Spleen (tissue), 7 donors: ENCODE data around the gene PITPNC1.

ENCODE experiments used
- POLR2AphosphoS5 ChIP-seq, 3 donors: sonication (generic); formaldehyde crosslinking; IDR thresholded peaks; one replicate each; pipeline ENCODE4 v1.5.1; 2017; ENCODE audit warnings: antibody characterized with exemption in 3 of 3
- TF ChIP-seq, protein P1 (sequence below), 11 experiments: fragments of 200-600 bp in 7 of 11; fragments of 450-650 bp in 4 of 11; sonication (generic) in 4 of 11; IDR thresholded peaks in 8 of 11; conservative IDR thresholded peaks in 3 of 11; 1 replicate in 7 of 11; 2 replicates in 4 of 11; pipeline versions ENCODE4 v1.4.0 to v1.8.0; 2016 to 2021; ENCODE audit warnings: antibody characterized with exemption in 11 of 11, inconsistent platforms in 4 of 11, mild to moderate bottlenecking in 1 of 11
- donor health status: DM: no; HTN: no; CAD: no; lungs with moderate emphysema.
- donor health status: DM: no; HTN: no; CAD: no.
- donor health status: DM: no; HTN: no; CAD: no.

DNA sequence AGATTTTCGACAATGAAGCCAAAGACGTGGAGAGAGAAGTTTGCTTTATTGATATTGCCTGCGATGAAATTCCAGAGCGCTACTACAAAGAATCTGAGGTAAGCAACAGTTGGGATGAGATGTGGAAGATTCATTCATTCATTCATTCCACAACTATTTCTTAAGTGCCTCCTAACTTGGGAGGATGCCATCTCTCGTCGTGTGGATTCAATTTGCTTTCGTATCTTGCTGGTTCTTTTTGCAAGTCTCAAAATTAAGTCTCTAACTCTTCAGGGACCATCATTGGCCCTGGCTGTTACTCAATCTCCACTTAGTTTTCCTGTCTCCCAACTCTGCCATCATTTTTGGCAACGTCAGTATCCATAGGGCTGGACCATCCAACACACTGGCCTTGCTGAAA lies 255.1 kb downstream of the PITPNC1 start:
- TF ChIP-seq, protein P1, sequence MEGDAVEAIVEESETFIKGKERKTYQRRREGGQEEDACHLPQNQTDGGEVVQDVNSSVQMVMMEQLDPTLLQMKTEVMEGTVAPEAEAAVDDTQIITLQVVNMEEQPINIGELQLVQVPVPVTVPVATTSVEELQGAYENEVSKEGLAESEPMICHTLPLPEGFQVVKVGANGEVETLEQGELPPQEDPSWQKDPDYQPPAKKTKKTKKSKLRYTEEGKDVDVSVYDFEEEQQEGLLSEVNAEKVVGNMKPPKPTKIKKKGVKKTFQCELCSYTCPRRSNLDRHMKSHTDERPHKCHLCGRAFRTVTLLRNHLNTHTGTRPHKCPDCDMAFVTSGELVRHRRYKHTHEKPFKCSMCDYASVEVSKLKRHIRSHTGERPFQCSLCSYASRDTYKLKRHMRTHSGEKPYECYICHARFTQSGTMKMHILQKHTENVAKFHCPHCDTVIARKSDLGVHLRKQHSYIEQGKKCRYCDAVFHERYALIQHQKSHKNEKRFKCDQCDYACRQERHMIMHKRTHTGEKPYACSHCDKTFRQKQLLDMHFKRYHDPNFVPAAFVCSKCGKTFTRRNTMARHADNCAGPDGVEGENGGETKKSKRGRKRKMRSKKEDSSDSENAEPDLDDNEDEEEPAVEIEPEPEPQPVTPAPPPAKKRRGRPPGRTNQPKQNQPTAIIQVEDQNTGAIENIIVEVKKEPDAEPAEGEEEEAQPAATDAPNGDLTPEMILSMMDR (IDR thresholded peaks at IDR 0.05 in 8 of 11, conservative IDR thresholded peaks at IDR 0.05 in 3 of 11), result no peak
- TF ChIP-seq POLR2AphosphoS5 (IDR thresholded peaks at IDR 0.05), result no peak
